DMS153 (cell line): ENCODE data around the gene OXCT2.

Experiments
- DNase-seq: peaks from one replicate; lab custom pipeline; 2025; lab: John Stamatoyannopoulos, UW

The OXCT2 gene

GRCh38 chr1:39762550-39763540, 8.3 kb downstream of the OXCT2 start:
- DNase-seq, result no peak

DNA sequence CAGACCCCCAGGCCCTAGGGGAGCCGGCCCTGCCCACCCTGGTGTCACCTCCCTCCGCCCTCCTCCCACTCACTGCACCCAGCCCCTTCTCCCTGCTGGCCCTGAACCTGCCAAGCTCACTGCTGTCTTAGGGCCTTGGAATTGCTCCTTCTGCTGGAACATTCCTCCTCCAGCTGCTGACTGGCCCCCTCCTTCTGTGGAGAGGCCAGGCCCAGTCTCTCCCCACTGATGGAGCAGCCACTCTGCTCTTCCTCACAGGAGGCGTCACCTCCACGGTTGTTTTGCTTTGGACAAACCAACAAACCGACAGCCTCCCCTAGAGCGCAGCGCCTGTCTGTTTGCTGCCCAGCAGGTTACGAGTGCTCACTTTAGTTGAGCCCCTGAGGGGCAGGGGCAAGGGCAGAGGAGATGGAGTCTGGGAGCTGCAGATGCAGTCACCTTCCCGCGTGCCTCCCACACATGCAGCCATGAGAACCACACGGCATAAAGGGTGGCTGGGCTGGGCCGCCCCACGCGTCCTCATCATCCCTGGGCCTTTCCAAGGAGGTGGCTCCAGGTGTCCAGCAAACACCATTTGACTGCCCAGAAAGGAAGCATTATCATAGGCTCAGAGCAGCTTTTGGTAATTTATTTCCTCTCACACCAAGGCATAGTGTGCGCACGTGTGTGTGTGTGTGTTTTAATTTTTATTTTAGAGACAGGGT, 9.4 kb downstream of the OXCT2 start:
- no peak for DNase-seq

GRCh38 chr1:39761016-39761415, 10.1 kb downstream of the OXCT2 start:
- no peak for DNase-seq

- DNase-seq, result no peak
These were observed 10.8 kb downstream of the OXCT2 start for GRCh38 chr1:39760074-39761008.

DNA sequence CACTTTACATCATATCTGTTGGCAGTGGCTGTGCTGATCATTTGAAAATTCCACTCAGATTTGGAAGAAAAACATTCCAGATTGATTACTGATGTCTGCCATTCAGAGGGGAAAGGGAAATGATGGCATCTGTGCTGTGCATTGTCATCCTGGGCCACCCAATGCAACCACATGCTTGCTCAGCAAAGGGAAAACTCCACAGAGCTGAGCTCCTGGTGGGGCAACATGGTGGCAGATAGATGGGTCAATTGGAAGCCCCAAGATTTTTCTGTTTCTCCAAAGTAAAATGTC, 11.8 kb downstream of the OXCT2 start:
- DNase-seq, result no peak

- DNase-seq, result no peak
These were observed 12.4 kb downstream of the OXCT2 start for GRCh38 chr1:39758556-39759435.

DNA sequence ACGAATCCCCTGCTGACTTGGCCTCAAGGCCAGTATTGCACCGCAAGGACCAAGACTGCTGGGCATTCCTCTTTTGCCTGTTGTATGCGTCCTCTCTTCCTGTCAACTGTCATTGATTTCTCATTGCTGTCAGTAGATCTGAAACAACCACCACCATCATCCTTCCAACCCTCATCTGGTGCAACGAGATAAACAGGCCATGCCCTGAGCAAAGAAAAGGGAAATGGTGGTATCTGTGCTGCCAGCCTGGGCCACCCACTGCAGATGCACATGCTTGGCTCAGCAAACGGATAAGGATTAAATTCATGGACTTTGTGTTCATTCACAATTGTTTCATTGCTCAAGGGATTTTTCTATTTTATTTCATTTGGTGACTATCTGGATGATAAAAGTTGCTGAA, 13.6 kb downstream of the OXCT2 start:
- DNase-seq, result no peak

DNA sequence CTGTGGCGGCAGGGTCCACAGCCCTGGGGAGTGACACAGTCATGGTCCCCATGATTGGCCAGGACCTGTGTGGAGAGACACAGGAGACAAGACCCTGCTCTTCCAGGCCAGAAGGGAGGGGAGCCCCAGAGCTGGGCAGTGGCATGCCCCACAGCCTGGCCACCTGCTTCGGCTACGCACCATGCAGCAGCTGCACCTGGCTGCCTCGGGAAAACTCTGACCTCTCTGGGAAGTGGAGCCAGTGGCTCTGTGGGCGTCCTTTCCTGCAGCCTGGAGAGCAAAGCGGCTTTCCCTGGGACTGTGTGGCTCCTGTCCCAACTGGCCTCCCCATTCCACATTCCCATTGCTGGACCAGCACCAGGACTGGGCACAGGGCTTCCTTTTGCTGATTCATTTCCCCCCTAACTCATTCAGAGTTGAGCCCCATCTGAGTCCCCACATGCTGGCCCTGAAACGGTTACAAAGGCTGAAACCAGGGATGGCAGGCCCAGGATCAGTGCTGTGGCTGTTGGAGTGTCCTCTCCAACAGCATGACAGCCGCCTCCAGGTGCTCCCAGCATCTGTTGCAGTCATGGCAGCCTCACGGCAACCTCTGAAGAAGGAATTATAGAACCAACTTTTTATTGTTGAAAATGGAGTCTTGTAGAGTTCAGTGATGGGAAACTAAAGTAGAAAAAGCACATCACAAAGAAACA, 15.0 kb downstream of the OXCT2 start:
- DNase-seq, result no peak

DNA sequence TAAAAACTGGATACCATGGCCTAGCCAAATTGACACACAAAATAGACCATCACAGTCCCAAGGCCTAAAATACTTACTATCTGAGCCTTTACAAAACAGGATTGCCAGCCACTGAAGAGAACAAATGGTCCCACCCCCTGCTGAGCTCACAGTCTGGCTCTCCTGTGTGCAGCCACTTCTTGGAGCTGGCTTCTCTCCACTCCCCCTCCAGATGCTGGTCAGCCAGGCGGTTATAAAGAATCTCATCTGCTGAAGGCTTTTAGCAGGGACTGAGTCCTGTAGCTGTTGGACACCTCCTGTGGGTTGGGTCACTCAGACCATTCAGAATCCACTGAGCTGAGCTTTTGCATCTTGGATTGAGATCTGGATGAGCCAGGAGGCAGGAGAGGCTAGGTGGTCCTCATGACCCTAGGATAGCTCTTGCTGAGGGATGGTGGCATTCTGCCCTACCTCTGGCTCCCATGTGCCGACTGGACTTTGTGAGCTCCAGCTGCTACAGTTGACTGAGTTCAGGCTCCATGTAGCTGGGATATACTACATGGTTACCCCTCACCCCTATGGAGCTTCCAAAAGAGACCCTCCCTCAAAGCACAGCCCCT, 16.1 kb downstream of the OXCT2 start:
- no peak for DNase-seq

DNA sequence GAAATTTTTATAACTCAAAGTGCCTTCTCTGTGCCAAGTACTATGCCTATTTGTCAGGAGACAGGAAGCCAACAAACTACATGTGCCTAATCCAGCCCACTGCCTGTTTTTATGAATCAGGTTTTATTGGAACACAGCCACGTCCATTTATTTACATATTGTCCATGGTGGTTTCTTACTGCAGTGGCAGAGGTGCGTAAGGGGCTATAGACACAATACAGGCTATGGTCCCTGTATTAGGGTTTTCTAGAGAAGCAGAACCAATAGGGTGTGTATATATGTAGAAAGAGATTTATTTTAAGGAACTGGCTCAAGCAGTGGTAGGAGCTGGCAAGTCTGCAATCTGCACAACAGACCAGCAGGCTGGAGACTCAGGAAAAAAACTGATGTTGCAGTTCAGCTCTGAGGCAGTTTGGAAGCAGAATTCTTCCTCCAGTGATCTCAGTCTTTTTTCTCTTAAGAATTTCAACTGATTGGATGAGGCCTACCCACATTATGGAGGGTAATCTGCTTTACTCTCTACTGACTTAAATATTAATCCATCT, 17.1 kb downstream of the OXCT2 start:
- DNase-seq, result no peak

GRCh38 chr1:39753132-39754025, 17.8 kb downstream of the OXCT2 start:
- no peak for DNase-seq

DNA sequence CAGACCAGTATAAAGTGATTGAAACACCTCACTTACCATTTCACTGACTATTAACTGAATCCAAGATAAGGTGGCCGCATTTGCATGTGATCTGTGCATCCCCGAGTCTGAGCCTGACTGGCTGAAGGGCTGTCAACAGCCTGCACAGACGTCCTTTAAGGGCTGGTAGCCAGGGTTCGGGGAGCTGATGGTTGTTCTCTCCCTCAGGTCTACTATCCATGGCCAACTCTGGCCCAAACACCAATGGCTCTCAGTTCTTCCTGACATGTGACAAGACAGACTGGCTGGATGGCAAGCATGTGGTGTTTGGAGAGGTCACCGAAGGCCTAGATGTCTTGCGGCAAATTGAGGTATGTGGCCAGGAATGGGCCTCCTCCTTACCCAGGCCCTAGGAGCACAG, 18.4 kb downstream of the OXCT2 start:
- no peak for DNase-seq

- no peak for DNase-seq
These were observed 19.6 kb downstream of the OXCT2 start for GRCh38 chr1:39751595-39751994.

DNA sequence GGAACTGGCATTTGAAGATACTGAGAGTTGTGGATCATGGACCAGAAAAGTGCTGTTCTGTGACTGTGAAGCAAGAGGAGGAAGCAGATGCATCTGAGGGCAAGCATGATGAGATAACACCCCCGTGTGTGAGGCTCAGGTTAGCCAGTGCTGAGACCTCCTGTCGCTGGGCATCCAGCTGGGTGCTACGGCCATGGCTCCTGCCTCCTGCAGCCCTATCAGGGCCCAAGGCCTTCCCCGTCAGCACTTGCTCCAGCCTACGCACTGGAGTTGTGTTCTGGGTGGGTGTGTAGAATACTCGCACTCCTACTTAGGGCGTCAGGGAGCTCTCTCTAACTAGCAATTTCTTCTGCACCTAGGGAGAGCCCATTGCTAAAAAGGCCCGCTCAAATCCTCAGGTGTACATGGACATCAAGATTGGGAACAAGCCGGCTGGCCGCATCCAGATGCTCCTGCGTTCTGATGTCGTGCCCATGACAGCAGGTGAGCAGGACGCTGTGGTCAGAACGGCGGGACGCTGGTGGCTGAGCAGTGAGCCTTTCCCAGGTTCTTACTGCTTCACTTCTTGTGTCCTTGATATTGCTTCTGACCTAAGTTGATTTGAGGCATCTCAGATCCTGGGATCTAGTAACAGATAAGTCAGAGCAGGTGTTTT, 26.0 kb downstream of the OXCT2 start:
- no peak for DNase-seq

DNA sequence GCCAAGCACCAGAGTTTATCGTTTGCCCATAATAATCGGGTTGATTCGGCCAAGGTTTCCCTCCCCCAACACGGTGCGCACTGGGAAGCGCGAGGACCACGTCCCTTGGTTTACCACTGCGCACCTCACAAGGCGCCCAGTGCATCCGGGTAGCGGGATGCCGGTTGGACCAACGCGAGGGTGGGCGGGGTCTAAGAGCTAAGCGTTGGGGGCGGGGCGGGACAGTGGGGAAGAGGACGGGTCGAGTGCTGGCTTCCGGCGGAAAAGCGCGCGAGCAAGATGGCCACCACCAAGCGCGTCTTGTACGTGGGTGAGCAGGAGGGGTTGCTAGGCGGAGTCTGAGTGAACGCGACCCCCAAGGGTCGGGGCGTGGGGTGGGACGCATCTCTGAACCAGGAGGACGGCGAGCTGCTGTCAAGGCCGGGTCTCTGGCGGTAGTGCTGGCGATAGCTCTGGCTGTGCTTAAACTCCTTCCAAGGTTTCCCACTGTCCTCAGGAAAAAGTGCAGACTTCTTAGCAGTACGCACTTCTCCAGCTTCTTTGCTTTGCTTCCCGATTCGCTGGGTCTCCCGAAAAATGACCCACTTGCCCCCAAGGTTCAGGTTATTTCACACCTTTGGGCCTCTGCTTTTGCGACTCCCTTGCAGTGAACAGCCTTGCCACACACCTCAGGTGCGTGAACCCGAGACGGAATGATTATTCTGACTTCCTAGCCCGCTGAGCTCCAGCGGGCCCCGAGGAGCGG, 32.4 kb downstream of the OXCT2 start, which contains the start of gene PPIE:
Gene PPIE, plus strand, starts transcription at position 261 of the 745 bp plus-strand sequence. Its CDS starts 19 bp downstream, at position 280.
- DNase-seq, result peak; percentile 94

GRCh38 chr1:39737546-39738169, 33.5 kb downstream of the OXCT2 start:
- no peak for DNase-seq

DNA sequence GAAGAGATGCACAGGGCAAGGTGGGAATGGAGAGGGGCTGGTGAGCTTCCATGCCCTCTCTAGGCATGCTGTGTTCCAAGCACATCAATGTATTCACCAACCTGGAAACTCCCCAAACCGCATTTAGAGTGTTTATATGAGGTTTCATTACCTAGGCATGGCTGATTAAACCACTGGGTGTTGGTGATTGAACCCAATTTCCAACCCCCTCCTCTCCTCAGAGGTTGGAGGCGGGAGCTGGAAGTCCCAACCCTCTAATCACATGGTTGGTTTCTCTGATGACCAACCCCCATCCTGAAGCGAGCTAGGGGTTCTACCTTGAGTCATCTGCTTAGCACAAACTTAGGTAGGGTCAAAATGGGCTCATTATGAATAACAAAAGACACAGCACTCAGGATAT, 35.4 kb downstream of the OXCT2 start:
- DNase-seq, result no peak
